GM19023 (cell line): ENCODE results near the gene OPN3.

Experiments used
- ATAC-seq: cut with Tn5 transposase; IDR thresholded peaks from one replicate; pipeline ENCODE4 v1.9.1; 2021; ENCODE audit warnings: mild to moderate bottlenecking, moderate library complexity; ENCODE audit not compliant: unreplicated experiment

The OPN3 gene

GRCh38 chr1:241647658-241648057 lies 7.5 kb upstream of the OPN3 start:
- no peak for ATAC-seq

- no peak for ATAC-seq
Observed at GRCh38 chr1:241646201-241646600, 6.0 kb upstream of the OPN3 start.

- no peak for ATAC-seq
Observed at GRCh38 chr1:241645199-241645598, 5.0 kb upstream of the OPN3 start.

DNA sequence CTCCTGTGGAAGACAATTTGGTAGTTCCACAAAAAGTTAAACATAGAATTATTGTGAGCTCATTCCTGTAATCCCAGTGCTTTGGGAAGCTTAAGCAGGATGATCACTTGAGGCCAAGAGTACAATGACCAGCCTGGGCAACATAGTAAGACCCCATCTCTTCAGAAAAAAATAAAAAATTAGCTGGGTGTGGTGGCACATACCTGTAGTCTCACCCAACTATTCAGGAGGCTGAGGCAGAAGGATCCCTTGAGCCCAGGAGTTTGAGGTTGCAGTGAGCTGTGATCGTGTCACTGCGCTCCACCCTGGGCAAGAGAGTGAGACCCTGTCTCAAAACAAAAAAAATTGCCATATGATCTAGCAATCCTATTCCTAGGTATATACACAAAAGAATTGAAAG lies 4.1 kb upstream of the OPN3 start:
- no peak for ATAC-seq

GRCh38 chr1:241642593-241642944 lies 2.4 kb upstream of the OPN3 start:
- ATAC-seq, result no peak

GRCh38 chr1:241641773-241642592 lies 1.8 kb upstream of the OPN3 start:
- no peak for ATAC-seq

- ATAC-seq, result no peak
Observed at GRCh38 chr1:241640867-241641622, 876 bp upstream of the OPN3 start.

DNA sequence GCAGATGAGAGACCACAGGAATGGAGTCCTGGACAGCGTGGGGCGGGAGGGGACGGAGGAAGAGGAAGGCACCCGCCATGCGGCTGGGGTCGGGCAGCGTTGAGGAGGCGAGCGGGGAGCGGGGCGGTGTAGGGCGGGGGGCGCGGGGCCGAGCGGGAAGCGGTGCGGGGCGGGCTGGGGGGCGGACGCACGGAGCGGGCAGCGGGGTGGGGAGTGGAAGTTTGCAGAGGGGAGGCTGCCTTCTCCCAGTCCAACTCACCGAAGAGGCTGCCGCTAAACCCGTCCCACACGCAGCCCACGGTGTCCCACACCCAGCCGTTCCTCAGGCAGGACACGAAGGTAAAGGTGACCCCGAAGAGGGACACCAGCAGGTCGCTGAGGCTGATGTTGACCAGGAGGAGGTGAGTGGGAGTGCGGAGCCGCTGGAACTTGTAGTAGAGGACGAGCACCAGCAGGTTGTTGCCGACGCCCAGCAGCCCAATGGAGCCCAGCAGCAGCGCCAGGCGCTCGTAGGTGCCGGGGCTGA lies 483 bp downstream of the OPN3 start:
- ATAC-seq, result peak; percentile 59

GRCh38 chr1:241638909-241639622 lies 1.1 kb downstream of the OPN3 start:
- ATAC-seq, result no peak

DNA sequence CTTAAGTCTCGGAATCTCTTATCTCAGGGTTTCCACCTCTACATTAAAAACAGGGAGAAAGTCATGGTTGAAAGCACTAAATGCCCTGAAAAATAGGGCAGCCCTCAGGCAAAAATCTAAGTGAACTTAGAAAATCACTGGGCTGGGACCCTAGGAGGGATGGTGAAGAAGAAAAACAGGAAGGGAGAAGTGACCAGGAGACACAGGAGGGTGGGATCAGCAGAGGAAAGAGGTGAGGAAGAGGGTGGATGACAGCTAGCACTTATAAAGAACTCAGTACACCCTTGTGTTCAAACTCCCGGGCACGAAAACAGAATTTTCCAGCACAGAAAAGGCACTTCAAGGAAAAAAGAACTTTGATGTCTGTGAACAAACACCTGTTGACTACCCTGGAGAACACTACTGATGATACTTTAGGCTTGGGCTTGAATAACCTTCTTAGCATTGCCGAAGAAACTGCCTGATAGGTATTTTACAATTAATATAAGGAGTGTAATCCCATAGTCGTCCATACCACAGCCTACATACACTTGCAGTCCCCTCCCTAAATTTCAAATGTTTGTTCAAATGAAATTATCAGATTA lies 2.0 kb downstream of the OPN3 start:
- no peak for ATAC-seq

GRCh38 chr1:241637604-241638003 lies 2.6 kb downstream of the OPN3 start:
- ATAC-seq, result no peak

DNA sequence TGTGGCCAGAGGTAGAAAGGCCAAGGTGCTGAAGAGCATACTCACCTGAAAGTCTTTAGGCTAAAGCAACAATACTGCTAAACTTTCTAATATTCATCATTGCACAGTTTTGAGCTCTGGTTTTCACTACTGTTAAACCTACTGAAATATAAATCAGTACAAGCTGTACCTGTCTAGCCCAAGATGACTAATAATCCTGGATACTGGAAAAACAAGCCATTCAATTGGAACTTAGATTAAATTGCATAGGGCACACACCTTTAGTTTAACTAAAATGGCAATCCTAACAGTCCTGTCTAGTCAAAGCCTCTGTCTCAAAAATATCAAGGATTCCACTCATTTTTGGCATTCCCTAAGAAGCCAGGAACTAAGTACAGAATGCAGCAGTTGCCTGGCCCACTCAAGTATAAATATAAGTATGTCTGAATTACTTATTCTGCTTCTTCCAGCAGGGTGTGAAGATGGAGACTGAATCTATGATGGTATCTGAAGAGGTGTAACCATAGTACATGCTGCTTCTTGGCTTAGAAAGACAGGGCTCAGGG lies 3.1 kb downstream of the OPN3 start:
- ATAC-seq, result no peak

- no peak for ATAC-seq
Observed at GRCh38 chr1:241636291-241636690, 3.9 kb downstream of the OPN3 start.

DNA sequence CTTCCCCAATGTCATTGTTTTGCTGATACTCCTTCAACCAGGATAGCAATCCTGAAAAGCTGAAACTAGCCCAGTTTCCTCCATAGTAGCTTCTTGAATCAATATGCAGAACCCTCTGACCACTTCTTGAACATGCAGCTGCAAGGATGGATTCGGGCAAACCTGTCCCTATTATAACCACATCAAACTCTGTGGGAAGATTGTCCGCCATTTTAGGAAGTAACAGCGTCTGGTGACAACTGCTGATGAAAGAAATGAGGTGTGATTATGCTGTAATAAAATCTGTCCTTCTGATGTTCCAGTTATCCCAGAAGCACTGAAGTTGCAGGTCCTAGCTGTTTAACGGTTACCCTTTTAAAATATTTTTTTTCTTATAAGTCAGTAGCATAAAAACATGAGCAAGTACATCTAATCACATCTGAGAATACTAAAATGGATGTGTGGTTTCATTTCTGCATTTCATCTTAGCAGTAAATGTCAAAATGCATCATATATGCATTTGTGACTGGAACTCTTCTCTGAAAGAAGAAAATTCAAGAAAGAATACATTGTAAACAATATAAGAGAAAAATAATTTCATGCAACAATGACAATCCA lies 4.5 kb downstream of the OPN3 start:
- no peak for ATAC-seq

DNA sequence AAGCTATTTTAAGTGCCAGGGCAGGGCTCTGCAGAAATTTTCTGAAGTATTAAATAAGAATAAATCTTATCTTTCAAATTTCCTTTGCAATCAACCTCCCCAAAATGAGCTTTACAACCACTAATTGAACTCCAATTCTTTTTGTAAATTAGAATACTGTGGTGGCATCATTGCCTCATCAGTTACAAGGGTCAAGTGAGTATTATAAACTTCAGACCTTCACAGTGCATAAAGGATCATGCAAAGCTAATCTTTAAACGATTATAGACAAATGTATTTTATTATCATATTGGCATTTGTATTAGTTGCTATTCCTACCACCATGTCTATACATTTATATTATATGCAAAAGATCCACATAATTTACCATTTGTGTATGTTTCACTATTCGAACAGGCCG lies 7.2 kb downstream of the OPN3 start:
- no peak for ATAC-seq

DNA sequence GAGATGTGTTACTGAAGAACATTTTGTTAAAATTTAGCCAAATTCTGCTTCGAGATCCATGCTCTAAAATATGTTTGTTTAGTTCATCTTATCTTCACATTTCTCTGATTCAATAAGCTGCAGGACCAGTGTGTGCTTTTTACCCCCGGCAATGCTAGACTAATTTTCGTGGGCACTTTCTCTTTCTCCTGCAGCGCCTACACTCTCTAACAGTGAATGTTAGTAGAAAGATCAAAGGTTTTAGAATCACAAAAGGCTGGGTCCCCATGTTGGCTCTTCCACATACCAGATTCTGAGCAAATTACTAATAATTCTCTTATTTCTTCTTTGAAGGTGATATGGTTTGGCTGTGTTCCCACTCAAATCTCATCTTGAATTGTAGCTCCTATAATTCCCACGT lies 8.5 kb downstream of the OPN3 start:
- ATAC-seq, result no peak

- ATAC-seq, result no peak
Observed at GRCh38 chr1:241630899-241631298, 9.3 kb downstream of the OPN3 start.

- ATAC-seq, result no peak
Observed at GRCh38 chr1:241630476-241630875, 9.7 kb downstream of the OPN3 start.

- no peak for ATAC-seq
Observed at GRCh38 chr1:241630005-241630404, 10.2 kb downstream of the OPN3 start.

- peak; percentile 76 for ATAC-seq
Observed at GRCh38 chr1:241627453-241628259, 12.5 kb downstream of the OPN3 start.
